GM18508 (cell line): Measurements from ENCODE around the gene ITPRIP.
A peak's percentile ranks its signal among the peaks of the same experiment; 100 is the strongest.

Source experiments
- ATAC-seq: cut with Tn5 transposase; IDR thresholded peaks from one replicate; pipeline ENCODE4 v1.9.1; 2021; ENCODE audit warnings: moderate number of reproducible peaks; ENCODE audit not compliant: insufficient read depth, unreplicated experiment

Gene ITPRIP, protein sequence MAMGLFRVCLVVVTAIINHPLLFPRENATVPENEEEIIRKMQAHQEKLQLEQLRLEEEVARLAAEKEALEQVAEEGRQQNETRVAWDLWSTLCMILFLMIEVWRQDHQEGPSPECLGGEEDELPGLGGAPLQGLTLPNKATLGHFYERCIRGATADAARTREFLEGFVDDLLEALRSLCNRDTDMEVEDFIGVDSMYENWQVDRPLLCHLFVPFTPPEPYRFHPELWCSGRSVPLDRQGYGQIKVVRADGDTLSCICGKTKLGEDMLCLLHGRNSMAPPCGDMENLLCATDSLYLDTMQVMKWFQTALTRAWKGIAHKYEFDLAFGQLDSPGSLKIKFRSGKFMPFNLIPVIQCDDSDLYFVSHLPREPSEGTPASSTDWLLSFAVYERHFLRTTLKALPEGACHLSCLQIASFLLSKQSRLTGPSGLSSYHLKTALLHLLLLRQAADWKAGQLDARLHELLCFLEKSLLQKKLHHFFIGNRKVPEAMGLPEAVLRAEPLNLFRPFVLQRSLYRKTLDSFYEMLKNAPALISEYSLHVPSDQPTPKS

DNA sequence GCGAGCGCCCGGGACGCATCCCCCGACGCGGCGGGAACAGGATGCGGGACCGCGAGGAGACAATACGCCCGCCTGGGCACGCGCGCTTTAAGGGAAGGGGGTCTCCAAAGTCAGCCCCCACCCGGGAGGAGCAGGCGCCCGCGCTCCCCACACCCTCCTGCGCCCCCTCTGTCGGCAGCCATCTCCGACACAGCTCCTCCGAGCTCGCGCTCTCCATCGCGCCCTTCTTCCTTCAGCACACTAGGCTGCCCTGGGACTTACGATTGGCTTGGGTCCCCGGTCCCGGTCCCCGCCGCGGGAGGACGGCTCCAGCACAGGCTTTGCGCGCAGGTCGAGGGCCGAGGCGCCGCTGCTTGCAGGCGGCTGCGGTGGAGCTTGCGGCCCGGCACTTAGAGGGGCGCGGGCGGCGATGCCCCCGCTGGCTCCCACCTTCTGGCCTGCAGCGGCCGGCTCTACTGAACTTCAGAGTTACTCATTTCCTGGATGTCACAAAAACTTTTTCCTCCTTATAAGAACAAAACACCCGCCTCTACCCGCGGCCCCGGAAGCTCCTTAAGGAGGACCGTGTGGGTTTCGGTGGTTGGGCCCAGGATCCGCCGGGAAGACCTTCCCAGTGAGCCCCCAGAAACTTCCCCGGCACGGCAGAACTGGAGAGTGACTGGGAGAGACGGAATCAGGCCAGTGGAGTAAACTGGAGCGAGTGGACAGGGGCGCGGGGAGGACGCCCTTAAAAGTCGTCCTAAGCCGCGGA is at the start of gene ITPRIP:
Gene ITPRIP (minus strand): TSS at position 481 of the 751 bp plus-strand sequence. CDS start 22,414 bp downstream, outside the sequence.
- peak; percentile 55 for ATAC-seq

DNA sequence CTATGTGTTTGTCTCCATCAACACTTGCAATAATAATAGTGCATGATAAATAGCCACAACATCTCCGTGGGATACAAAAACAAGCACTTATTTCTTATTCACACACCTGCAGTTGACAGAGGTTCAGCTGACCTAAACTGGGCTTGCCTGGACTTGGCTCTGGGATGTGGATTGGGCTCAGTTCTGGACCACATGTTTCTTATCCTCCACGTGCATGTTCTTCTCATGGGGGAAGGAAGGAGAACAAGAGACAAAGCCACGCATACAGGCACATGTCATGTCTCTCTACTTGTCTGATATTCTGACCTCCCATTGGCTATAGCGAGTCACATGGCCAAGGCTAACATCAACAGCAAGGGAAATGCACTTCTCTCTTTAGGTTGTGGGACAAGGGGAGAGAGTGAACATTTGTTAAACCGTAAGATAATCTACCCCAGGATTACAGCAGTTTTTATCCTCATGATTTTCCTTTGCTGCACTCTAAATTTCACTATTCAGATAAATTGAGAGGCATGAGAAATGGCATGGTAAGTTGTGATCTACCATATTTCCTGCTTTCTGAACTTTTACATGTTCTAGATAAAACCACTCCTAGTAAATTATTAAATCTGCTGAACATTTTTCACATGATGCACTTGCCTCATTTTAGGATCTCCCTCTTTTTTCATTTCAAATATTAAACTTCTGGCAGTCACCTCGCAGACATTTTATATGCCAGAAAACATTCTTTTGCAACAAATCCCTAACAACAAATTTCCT is 49.0 kb upstream of the ITPRIP start:
- peak; percentile 74 for ATAC-seq

DNA sequence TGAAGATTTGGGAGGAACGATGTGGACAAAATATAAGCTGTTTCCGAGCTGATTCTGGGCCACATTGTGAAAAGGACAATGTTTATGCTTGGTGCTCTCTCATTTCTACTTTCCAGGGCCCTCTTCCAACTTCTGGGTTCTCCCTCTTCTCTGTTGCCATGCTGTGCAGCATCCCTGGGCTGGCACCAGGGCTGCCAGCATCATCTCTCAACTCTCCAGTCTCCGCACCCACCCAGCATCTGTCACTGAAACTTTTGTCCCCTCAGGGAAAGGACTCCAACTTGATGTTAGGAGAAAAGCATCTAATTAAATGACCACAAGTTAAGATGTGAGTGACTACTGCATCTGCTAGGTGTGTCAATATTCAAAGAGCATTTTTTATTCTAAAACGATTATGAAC is 42.1 kb upstream of the ITPRIP start:
- ATAC-seq = no peak

DNA sequence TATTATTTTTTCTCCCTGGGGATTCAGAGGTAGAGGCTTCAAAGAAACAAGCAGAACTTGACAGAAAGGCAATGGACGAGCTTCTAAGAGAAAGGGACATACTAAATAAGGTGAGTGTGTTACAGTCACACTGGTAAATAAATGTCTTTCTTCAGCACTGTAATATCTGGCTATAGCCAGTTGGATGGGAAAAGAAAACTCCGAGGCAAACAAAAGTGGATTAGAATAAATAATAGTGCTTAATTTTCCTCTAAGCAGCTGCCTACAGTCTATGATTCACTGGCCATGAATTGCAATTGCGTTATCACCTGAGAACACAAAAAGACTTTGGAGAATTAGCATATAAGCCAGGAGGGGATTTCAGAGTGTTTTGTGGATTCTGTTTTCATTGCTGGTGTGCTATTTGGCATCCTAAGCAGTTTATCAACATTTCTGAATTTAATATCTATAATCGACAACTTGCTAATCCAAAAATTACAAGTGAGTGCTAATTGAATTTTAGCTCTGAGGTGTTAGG is 38.6 kb upstream of the ITPRIP start:
- ATAC-seq = no peak

DNA sequence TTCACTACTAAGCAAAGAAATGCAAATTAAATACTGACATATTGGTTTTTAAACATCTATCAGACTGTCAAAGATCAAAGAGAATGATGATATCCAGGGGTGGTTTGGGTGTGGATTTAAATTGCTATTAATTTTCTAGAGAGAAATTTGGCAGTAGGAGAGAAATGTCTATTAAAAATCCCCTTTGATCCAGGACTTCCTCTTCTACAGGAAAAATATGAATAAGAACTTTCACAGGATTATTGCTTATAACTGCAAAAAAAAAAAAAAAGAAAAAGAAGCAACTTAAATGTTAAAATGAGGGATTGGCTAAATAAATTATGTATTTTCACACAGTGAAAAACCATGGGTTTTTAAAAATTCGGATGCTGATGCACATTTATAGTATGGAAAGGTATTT is 36.3 kb upstream of the ITPRIP start:
- no peak for ATAC-seq

DNA sequence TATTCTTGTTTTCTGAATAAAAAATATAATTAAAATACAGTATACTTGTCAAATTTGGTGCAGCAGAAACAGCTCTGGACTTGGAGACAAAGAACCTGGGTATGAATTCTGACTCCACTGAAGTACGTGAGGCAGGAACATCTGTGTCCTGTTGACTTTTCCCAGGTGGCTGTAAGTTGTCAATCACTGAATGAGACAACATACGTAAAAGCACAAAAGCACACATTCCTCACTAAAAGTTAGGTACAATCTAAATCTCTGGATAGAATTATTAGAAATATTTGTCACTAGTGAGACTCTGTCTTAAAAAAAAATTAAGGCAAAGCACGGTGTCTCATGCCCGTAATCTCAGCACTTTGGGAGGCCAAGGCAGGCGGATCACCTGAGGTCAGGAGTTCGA is 33.5 kb upstream of the ITPRIP start:
- ATAC-seq = no peak

DNA sequence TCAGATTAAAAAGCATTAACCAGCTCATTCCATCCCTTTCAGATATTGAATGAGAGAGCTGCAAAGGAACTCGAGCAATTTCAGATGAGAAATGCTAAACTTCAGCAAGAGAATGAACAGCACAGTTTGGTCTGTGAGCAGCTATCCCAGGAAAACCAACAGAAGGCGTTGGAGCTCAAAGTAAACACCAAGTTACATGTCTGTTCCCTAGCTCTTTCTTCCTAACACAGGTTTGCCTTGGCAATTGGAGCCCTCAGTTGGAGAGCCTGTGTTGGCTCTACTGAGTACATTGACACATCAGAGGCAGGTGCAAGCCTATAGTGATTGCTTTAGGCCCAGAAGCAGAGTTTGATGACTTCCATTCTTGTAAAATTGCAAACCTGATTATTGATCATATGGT is 30.1 kb upstream of the ITPRIP start:
- ATAC-seq = no peak

DNA sequence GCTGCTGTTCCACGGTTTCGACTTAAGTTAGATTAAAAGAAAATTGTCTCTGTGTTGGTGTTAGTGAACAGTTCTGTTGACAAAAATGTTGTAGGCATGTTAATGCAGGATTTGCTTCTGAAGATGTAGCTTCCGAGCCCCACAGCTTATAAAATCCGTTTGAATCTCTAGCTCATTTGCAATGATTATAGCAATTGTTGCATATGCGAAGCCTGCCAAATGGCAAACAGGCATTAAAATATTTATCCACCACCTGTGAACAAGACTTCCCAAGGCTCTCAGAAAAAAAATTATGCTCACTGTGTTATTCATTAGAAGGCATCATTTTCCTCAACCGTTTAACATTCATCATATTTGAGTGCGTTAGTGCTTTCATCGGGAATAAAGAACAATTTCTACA is 29.6 kb upstream of the ITPRIP start:
- no peak for ATAC-seq

DNA sequence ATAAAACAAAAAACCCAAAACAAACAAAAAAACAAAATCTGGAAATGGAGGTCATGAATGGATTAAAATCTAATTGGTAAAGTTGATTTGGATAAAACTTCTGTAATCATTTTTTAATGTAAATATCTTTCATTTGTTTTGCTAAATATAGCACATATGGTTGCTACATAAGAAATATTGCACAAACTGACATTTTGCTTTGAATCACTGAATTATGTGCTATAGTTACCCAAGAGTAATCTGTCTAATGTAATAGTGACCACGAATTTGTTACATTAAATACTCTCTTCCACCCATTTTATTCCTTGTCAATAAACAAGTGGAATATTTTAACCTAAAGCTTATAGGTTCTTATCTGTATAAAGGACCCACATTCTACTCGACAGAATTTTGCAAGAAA is 21.5 kb upstream of the ITPRIP start:
- no peak for ATAC-seq

DNA sequence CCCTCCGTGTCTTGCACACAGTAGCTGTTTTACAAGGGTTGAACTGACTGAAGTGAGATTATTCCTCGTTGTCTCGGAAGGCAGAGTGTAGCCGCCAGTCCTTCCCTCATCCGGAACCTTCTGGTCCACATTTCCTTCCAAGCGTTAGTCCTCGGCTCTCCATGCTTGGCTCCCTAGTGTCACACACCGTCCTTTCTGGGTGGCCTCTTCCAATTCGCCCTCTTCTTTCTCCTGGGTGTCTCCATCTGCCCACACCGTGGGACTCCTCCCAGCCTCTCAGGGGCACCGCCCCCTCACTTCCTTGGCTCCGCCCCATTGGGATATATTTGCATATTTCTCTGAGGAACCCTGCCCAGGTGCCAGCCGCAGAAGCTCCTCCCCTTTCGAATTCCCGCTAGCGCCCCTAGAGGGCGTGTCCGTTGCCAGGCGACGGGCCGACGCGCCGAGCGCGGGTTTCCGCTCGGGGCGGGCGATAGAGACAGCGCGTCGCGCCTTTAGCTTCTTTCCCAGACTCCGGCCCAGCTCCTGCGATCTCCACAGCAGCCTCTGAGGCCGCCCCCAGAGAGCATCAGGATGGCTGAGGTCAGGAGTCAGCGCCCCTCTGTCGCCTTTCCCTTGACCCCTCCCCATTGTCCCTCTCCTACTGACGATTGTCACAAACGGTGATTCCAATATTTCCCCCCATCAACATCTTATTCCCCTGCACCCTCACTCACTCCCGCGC is 15.2 kb upstream of the ITPRIP start, which contains the start of gene CFAP58:
Gene CFAP58 (plus strand): TSS at position 509 of the 724 bp plus-strand sequence. CDS start 65 bp downstream, at position 574.
- peak; percentile 39 for ATAC-seq

DNA sequence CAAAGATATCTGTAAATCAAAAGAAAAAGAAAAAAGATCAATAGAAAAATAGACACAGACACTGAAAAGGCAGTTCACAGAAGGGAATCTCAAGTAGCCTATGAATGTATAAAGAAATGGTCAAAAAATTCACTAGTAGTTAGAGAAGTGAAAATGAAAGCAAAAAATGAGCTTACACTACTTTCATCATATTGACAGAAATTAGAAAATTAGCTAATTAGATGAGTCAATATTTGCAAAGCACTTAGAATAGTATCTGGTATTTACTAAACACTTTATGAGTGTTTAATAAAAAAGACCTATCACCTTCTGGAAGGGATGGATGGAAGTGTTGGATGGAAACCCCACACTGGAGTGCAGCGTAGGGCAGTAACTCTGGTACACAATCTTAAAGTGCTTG is 13.7 kb upstream of the ITPRIP start:
- no peak for ATAC-seq

DNA sequence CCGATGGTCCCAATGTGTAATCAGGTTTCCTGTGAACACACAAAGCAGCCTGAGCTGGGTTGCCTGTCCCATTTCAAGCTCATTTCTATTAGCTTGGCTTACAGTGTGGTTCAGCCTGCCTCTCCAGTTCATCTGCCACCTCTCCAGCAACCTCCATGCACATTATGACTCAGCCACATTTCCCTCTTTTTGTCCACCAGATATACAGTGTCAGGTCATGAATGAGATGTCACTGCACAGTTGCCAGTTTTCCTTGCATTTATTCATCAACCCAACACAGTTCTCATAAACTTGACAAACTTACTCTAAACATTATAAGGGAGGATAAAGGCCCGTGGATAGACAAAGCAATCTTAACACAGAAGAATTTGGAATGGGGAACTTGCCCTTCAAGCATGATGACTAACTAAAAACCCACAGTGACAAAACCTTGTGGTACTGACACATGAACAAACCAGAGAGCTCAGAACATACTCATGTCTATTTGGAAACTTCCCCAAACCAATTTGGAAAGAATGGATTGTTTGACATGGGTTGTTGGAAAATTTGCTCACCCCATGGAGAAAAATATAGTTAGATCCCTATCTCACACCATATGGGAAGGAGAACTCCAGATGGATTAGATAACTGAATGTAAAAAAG is 12.9 kb upstream of the ITPRIP start:
- ATAC-seq = no peak

DNA sequence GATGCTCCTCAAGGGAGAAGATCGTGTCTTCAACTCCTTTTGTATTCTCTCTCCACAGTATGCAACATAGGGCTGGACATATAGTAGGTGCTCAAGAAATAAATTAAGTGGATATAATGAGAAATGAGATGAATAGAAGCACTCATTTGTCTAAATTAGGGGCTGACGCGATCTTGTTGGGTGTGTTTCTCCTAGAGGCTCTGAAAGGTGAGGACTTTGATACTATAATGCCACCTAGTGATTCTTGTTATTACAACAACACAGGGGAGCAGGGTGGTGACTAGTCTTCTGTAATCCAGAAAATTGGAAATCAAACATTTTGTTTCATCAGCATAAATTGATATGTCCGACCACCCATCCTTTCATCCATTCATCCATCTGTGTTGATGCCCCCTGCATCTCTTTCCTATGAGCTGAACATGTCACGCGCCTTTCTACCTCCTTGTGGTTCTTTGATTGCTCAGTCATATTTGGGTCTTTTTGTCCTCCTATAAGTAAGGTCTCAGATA is 11.9 kb upstream of the ITPRIP start:
- ATAC-seq = no peak

DNA sequence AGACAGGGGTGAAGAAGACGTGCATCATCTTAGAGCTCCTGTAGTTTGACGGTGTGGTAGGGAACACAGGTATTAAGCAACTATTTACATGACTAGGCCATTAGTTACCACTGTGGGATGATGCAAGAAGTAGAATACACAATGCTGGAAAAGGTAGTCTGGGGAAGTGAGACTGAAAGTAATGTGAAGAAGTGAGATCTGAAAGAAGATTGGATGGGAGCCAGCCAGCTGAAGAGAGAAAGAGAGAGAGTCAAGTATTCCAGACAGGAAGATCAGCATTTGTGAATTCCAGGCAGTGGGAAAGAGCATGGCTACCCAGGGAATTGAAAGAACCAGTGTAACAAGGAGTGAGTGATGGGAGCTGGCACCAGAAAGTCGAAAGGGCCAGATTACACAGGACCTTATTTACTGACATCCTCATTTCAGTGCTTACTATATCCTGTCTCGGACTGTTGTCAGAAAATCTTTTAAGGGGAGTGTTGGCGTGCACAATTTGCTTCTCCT is 11.4 kb upstream of the ITPRIP start:
- ATAC-seq = peak; percentile 33

DNA sequence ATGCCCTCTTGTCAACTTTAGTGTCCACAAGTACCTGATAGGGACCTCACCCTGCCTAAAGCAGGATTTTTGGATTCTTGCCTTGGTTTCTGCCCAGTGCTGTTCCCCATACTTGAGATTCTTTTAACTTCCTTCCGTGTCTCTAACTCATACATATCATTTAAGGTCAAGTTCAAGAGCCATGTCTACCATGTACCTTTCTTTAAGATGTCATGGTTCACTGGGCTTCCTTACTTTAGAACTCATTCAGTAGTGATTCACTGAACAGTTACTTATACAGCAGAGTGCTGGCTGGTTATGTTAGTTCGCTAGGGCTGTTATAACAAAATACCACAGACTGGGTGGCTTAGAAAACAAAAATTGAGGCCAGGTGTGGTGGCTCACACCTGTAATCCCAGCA is 10.3 kb upstream of the ITPRIP start:
- ATAC-seq = no peak

DNA sequence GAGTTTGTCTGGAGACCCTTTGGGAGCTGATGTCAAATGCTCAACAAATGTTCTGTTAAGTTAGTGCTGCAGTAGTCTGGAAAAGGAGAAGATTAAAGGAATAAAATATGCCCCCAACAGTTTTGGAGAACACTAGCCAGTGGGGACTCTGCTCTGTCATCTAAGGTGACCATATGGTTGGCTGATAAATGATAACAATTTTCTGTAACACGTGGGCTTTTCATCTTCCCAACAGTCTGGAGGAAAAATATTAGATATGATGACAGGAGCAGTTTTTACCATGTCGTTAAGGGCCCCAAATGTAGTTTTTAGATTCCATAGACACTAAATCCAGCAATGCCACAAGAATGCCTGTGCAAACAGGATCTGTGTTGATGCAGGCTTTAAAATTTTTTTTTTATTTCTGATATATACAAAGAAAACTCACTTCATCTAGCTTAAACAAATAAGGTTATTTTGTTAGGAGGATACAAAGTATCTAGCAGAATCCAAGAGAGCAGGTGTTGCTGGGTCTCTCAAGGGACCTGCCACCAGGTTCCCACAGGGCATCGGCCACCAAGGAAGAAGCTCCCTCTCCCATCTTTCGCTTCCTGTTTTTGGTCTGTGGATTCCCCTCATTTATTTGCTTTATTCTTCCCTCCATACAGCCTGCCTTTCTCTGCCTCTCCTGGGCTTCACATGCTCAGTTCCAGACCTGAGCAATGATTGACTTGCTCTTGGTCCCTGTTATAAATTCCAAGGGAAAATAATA is 9.2 kb upstream of the ITPRIP start:
- ATAC-seq = no peak

DNA sequence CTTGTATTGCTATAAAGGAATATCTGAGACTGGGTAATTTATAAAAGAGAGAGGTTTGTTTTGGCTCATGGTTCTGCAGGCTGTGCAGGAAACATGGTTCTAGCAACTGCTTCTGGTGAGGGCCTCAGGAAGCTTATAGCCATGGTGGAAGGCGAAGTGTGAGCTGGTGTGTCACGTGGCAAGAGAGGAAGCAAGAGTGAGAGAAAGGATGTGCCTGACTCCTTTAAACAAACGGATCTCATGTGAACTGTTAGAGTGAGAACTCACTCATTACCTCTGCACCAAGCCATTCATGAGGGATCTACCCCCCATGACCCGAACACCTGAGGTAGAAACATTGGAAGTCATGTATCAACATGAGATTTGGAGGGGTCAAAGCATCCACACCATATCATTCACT is 7.7 kb upstream of the ITPRIP start:
- ATAC-seq = no peak

DNA sequence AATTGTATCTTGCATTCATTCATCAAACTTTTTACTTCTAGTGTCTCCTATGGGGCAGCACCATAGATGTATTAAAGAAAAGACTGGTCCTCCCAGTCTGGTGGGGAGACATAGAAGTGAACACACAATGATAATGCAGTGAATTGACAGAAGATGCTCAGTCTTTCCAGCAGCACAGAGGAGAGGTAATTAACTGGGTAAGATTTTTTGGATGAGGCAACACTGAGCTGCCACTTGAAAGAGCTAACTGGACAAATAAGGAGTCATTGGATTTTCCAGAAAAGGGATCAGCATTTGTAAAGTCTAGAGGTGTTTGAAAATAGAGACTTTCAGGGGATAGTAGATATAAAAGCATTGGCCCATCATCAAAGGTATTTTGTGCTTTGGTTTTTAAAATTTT is 7.2 kb upstream of the ITPRIP start:
- ATAC-seq = no peak
